T-cell (primary cell): Measurements from ENCODE around the gene AKAP8L. TPM values are rescaled to one million over a fixed set of nuclear protein-coding genes. Genes with fewer than 3 reads are reported as not detected.
A peak's percentile ranks its signal among the peaks of the same experiment; 100 is the strongest.
"Not testable (repeated sequence)": the region's sequence is repeated elsewhere in the genome, so short reads cannot be mapped to it uniquely, and the experiment has no call there.

Experiments used
- ATAC-seq, 4 experiments: fragments of 200-7000 bp in 3 of 4; fragments of 150-1000 bp in 1 of 4; cut with Tn5 transposase; replicated peaks in 1 of 4; 1 replicate in 3 of 4; 2 replicates in 1 of 4; pipeline ENCODE4 v1.10.0; 2021; ENCODE audit warnings: moderate library complexity in 3 of 4, mild to moderate bottlenecking in 2 of 4, moderate number of reproducible peaks in 1 of 4
- CTCF ChIA-PET, 2 donors: fragments of 300-600 bp; sonication (Branson Sonifier 250); formaldehyde crosslinking; loops; one replicate each; lab custom pipeline; 2022; ENCODE audit warnings: antibody characterized with exemption in 2 of 2; lab: Charles Lee
- POLR2A ChIA-PET, 2 donors: fragments of 300-600 bp; sonication (Branson Sonifier 250); formaldehyde crosslinking; loops; one replicate each; lab custom pipeline; 2022; ENCODE audit warnings: antibody characterized with exemption in 2 of 2; lab: Charles Lee
- DNase-seq, 35 experiments: peaks; one replicate each; pipeline versions ENCODE4 v3.0.0 to v3.0.0-alpha.2; 2013 to 2023
- H3K27ac ChIP-seq: one replicate; pipeline ENCODE4 v1.5.1; 2013; ENCODE audit warnings: low read length
- H3K27me3 ChIP-seq, 2 experiments: replicated peaks in 1 of 2; 1 replicate in 1 of 2; 2 replicates in 1 of 2; pipeline versions ENCODE4 v1.6.1 to v1.7.0; 2013; ENCODE audit warnings: low read length in 1 of 2, mixed read lengths in 1 of 2; ENCODE audit not compliant: control insufficient read depth in 2 of 2, insufficient read depth in 2 of 2; ENCODE audit errors: extremely low read depth in 1 of 2
- H3K36me3 ChIP-seq, 2 donors: 1 replicate in 1 of 2; 2 replicates in 1 of 2; pipeline versions ENCODE4 v1.6.1 to v1.7.0; 2013; ENCODE audit warnings: low read length in 1 of 2; ENCODE audit not compliant: control insufficient read depth in 2 of 2, insufficient read depth in 1 of 2; ENCODE audit errors: extremely low read depth in 1 of 2
- H3K4me1 ChIP-seq, 2 experiments: 1 replicate in 1 of 2; 2 replicates in 1 of 2; pipeline versions ENCODE4 v1.6.1 to v1.7.0; 2013; ENCODE audit warnings: low read length in 2 of 2, mixed read lengths in 1 of 2; ENCODE audit not compliant: insufficient read depth in 2 of 2, control insufficient read depth in 1 of 2; ENCODE audit errors: extremely low read depth in 1 of 2
- H3K4me3 ChIP-seq, 2 donors: 1 replicate in 1 of 2; 2 replicates in 1 of 2; pipeline versions ENCODE4 v1.5.1 to v1.7.0; 2013; ENCODE audit warnings: mild to moderate bottlenecking in 2 of 2, low read length in 1 of 2, moderate library complexity in 1 of 2; ENCODE audit not compliant: control insufficient read depth in 1 of 2; ENCODE audit errors: extremely low read depth in 1 of 2
- H3K9me3 ChIP-seq: 2 replicates; pipeline ENCODE4 v1.7.0; 2013
- H3K27ac Mint-ChIP-seq, 2 donors: one replicate each; pipeline ENCODE4 v1.8.0; 2020 to 2021; ENCODE audit warnings: mild to moderate bottlenecking in 2 of 2, mixed read lengths in 2 of 2
- H3K27me3 Mint-ChIP-seq, 2 donors: one replicate each; pipeline ENCODE4 v1.8.0; 2021 to 2022; ENCODE audit warnings: mixed read lengths in 2 of 2
- H3K36me3 Mint-ChIP-seq: one replicate; pipeline ENCODE4 v1.8.0; 2021; ENCODE audit warnings: mixed read lengths
- H3K4me1 Mint-ChIP-seq, 3 donors: one replicate each; pipeline ENCODE4 v1.8.0; 2020 to 2022; ENCODE audit warnings: mixed read lengths in 3 of 3, mild to moderate bottlenecking in 1 of 3
- H3K4me3 Mint-ChIP-seq, 3 donors: one replicate each; pipeline ENCODE4 v1.8.0; 2020 to 2022; ENCODE audit warnings: mild to moderate bottlenecking in 3 of 3, mixed read lengths in 3 of 3, moderate library complexity in 3 of 3
- H3K9me3 Mint-ChIP-seq, 3 donors: one replicate each; pipeline ENCODE4 v1.8.0; 2020 to 2022; ENCODE audit warnings: mixed read lengths in 3 of 3
- WGBS: methylation state at CpG from one replicate; pipeline ENCODE4 v1.1.5; 2013; ENCODE audit warnings: missing lambda C conversion rate; ENCODE audit not compliant: insufficient coverage; 5-methylcytosine and 5-hydroxymethylcytosine counted together
- total RNA-seq, 35 experiments: library from RNA in 6 of 35; stranded (reverse) in 6 of 35; fragments of 120-200 nt in 1 of 35; gene quantifications; one replicate each; pipeline versions ENCODE4 v1.2.1 to v1.2.4 and lab custom pipeline; 2013 to 2026

The AKAP8L gene
- total RNA-seq, 5 donors from 2014 or later (not counting 1 experiment from before 2014, with no cell fraction given): 134 to 198 (median 184) TPM

DNA sequence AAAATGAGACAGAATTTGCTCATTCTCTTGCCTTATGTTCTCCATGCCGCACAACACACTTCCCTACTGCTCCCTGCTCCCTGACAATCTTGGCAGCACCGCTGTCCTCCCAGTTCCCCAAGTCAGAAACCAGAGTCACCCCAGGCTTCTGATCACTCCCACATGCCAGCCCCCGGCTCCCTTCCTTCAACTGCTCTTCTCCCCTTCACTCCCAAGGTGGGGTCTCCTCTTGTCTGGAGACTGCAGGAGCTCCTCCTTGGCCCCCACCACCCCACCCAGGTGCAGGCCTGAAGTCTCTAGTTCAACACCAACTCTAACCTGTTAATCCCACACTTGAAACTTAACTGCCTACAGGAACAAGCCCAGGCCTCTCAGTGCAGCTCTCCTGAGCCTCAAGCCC is 22.4 kb downstream of the AKAP8L start:
- peaks cover 42% of the 10 kb centered on the region for H3K36me3 Mint-ChIP-seq
- no peak overlapping the region for H3K27ac Mint-ChIP-seq
- no peak overlapping the region for H3K4me3 Mint-ChIP-seq
- no peaks in the 10 kb centered on the region for H3K9me3 Mint-ChIP-seq
- Histone ChIP-seq H3K36me3 (peaks cover 31 to 74% of the 10 kb centered on the region in 2 donors), H3K27ac (no peak overlapping the region), H3K4me3 (no peak overlapping the region), H3K4me1 (no peaks in the 10 kb centered on the region), H3K27me3 (no peaks in the 10 kb centered on the region), H3K9me3 (no peaks in the 10 kb centered on the region)
- DNase-seq: no peak
- 100% methylated on average over 2 of the region's 3 CpGs for WGBS
- no peak for ATAC-seq
- peaks cover 0 to 7% (median 3%) of the 10 kb centered on the region in 3 donors for H3K4me1 Mint-ChIP-seq
- H3K27me3 Mint-ChIP-seq: no peaks in the 10 kb centered on the region
- ChIA-PET POLR2A (no interaction called here), CTCF (no interaction called here)

- H3K27me3 ChIP-seq, H3K27me3 Mint-ChIP-seq, H3K27ac ChIP-seq, CTCF ChIA-PET, H3K27ac Mint-ChIP-seq, H3K9me3 ChIP-seq, H3K4me1 ChIP-seq, H3K4me1 Mint-ChIP-seq, DNase-seq, H3K9me3 Mint-ChIP-seq, H3K4me3 Mint-ChIP-seq, H3K4me3 ChIP-seq, ATAC-seq: not testable (repeated sequence)
- WGBS: 94% methylated on average over 17 of the region's 17 CpGs
- POLR2A ChIA-PET: interaction anchor here in 1 of 2 donors (0.6 kb wide), 1 partner anchor 23 kb away, joined by 8 read pairs; no protein-coding TSS in a partner anchor
- peaks cover 19 to 62% of the 10 kb centered on the region in 2 donors for H3K36me3 ChIP-seq
- H3K36me3 Mint-ChIP-seq: peaks cover 39% of the 10 kb centered on the region
Observed at GRCh38 chr19:15395251-15395650, 23.5 kb downstream of the AKAP8L start.

DNA sequence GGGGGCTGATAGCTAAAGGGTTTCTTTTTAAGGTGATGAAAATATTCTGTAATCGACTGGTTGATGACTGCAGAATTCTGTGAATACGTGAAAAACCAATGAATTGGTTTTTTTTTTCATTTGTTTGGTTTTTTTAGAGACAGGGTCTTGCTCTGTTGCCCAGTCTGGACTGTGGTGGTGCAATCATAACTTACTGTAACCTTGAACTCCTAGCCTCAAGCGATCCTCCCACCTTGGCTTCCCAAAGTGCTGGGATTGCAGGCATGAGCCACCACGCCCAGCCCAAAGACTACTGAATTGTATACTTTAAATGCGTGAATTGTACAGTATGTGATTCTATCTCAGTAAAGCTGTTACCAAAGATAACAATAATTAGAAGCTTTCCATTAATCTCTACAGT is 24.4 kb downstream of the AKAP8L start:
- H3K4me3 Mint-ChIP-seq: no peak overlapping the region
- no peaks in the 10 kb centered on the region for H3K4me1 ChIP-seq
- DNase-seq: no peak
- no peak overlapping the region for H3K27ac ChIP-seq
- POLR2A ChIA-PET: interaction anchor here in 1 of 2 donors (0.7 kb wide), 1 partner anchor 25 kb away, joined by 3 read pairs; the partner anchor contains the start of gene AKAP8L
- H3K4me3 ChIP-seq: no peak overlapping the region
- H3K36me3 Mint-ChIP-seq: peaks cover 42% of the 10 kb centered on the region
- WGBS: 90% methylated on average over 4 of the region's 5 CpGs
- no peaks in the 10 kb centered on the region for H3K27me3 Mint-ChIP-seq
- no peak overlapping the region for H3K27ac Mint-ChIP-seq
- CTCF ChIA-PET: no interaction called here
- ATAC-seq: no peak
- H3K27me3 ChIP-seq: no peaks in the 10 kb centered on the region
- H3K36me3 ChIP-seq: peaks cover 13 to 57% of the 10 kb centered on the region in 2 donors
- H3K4me1 Mint-ChIP-seq: peaks cover 7 to 11% (median 9%) of the 10 kb centered on the region in 3 donors
- no peaks in the 10 kb centered on the region for H3K9me3 Mint-ChIP-seq
- no peaks in the 10 kb centered on the region for H3K9me3 ChIP-seq

GRCh38 chr19:15393963-15394362 is 24.8 kb downstream of the AKAP8L start:
- Histone ChIP-seq H3K4me1 (no peaks in the 10 kb centered on the region), H3K27ac (no peak overlapping the region), H3K36me3 (peaks cover 10 to 53% of the 10 kb centered on the region in 2 donors), H3K9me3 (no peaks in the 10 kb centered on the region), H3K27me3 (no peaks in the 10 kb centered on the region), H3K4me3 (no peak overlapping the region)
- Mint-ChIP-seq H3K4me1 (peaks cover 11% of the 10 kb centered on the region in 3 donors), H3K27ac (no peak overlapping the region), H3K36me3 (peaks cover 46% of the 10 kb centered on the region), H3K27me3 (no peaks in the 10 kb centered on the region), H3K4me3 (no peak overlapping the region), H3K9me3 (no peaks in the 10 kb centered on the region)
- ChIA-PET CTCF (no interaction called here), POLR2A (no interaction called here)
- ATAC-seq (no peak), DNase-seq (no peak)

- peaks cover 6 to 31% of the 10 kb centered on the region in 2 donors for H3K36me3 ChIP-seq
- no peak overlapping the region for H3K4me3 ChIP-seq
- peaks cover 30% of the 10 kb centered on the region for H3K36me3 Mint-ChIP-seq
- H3K27ac ChIP-seq: no peak overlapping the region
- H3K27ac Mint-ChIP-seq: no peak overlapping the region
- H3K4me3 Mint-ChIP-seq: no peak overlapping the region
- ChIA-PET POLR2A (no interaction called here), CTCF (no interaction called here)
- H3K4me1 Mint-ChIP-seq: peaks cover 7 to 11% (median 11%) of the 10 kb centered on the region in 3 donors
- no peaks in the 10 kb centered on the region for H3K4me1 ChIP-seq
- H3K27me3 Mint-ChIP-seq: no peaks in the 10 kb centered on the region
- H3K9me3 Mint-ChIP-seq: no peaks in the 10 kb centered on the region
- no peaks in the 10 kb centered on the region for H3K27me3 ChIP-seq
- DNase-seq (no peak), ATAC-seq (no peak)
- no peaks in the 10 kb centered on the region for H3K9me3 ChIP-seq
- WGBS: 100% methylated on average over 1 of the region's 2 CpGs
Observed at GRCh38 chr19:15390814-15391213, 28.0 kb downstream of the AKAP8L start.

DNA sequence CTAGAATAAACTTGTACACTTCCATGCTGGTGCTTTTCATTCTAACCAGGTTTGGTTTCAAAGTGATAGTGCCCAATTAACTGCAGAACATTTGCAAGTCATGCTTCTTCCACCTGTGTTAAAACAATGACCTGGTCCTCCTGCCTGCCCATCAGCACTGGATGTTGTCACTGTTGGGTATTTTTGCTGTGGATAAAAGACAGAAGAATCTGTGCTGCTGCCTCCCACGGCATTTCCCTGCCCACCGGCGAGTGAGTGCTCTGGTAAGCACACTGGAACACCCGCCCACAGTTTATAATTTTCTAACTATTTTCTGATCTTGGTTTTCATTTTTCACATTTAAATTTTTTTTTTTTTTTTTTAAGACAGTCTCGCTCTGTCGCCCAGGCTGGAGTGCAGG is 36.9 kb downstream of the AKAP8L start:
- no CpG with 5 or more reads among the region's 6 CpGs for WGBS
- H3K4me3 Mint-ChIP-seq: peak overlapping the region in 2 of 3 donors; percentile 91 to 98
- ChIA-PET CTCF (no interaction called here), POLR2A (no interaction called here)
- H3K4me1 Mint-ChIP-seq: peaks cover 27 to 31% (median 31%) of the 10 kb centered on the region in 3 donors
- DNase-seq (no peak), ATAC-seq (no peak)
- peak overlapping the region; percentile 5 to 13 for H3K27ac Mint-ChIP-seq
- no peaks in the 10 kb centered on the region for H3K9me3 ChIP-seq
- H3K36me3 ChIP-seq: peaks cover 0 to 4% of the 10 kb centered on the region in 2 donors
- no peaks in the 10 kb centered on the region for H3K27me3 Mint-ChIP-seq
- H3K9me3 Mint-ChIP-seq: no peaks in the 10 kb centered on the region
- peaks cover 3% of the 10 kb centered on the region for H3K36me3 Mint-ChIP-seq
- H3K27me3 ChIP-seq: no peaks in the 10 kb centered on the region
- H3K4me1 ChIP-seq: peaks cover 7 to 19% of the 10 kb centered on the region in 2 experiments
- H3K27ac ChIP-seq: no peak overlapping the region
- H3K4me3 ChIP-seq: no peak overlapping the region

GRCh38 chr19:15381429-15381828 is 37.4 kb downstream of the AKAP8L start:
- Histone ChIP-seq H3K4me3 (no peak overlapping the region), H3K4me1 (peaks cover 7 to 23% of the 10 kb centered on the region in 2 experiments), H3K36me3 (peaks cover 0 to under 1% of the 10 kb centered on the region in 2 donors), H3K27me3 (no peaks in the 10 kb centered on the region), H3K9me3 (no peaks in the 10 kb centered on the region), H3K27ac (no peak overlapping the region)
- Mint-ChIP-seq H3K27ac (peak overlapping the region; percentile 81 to 89), H3K36me3 (peaks cover 2% of the 10 kb centered on the region), H3K4me1 (peaks cover 31 to 36% (median 35%) of the 10 kb centered on the region in 3 donors), H3K9me3 (no peaks in the 10 kb centered on the region), H3K27me3 (no peaks in the 10 kb centered on the region), H3K4me3 (peak overlapping the region in 2 of 3 donors; percentile 91 to 98)
- no peak for ATAC-seq
- ChIA-PET POLR2A (no interaction called here), CTCF (no interaction called here)
- WGBS: 92% methylated on average over 2 of the region's 2 CpGs
- DNase-seq: no peak
